IPS-NIHi7 (cell line): ENCODE measurements around the gene INTS7.
"Not testable (repeated sequence)": the region's sequence is repeated elsewhere in the genome, so short reads cannot be mapped to it uniquely, and the experiment has no call there.

ENCODE experiments used
- DNase-seq: peaks from one replicate; pipeline ENCODE4 v3.0.0; 2012; ENCODE audit warnings: mixed read lengths; ENCODE audit errors: extremely low spot score

The INTS7 gene

DNA sequence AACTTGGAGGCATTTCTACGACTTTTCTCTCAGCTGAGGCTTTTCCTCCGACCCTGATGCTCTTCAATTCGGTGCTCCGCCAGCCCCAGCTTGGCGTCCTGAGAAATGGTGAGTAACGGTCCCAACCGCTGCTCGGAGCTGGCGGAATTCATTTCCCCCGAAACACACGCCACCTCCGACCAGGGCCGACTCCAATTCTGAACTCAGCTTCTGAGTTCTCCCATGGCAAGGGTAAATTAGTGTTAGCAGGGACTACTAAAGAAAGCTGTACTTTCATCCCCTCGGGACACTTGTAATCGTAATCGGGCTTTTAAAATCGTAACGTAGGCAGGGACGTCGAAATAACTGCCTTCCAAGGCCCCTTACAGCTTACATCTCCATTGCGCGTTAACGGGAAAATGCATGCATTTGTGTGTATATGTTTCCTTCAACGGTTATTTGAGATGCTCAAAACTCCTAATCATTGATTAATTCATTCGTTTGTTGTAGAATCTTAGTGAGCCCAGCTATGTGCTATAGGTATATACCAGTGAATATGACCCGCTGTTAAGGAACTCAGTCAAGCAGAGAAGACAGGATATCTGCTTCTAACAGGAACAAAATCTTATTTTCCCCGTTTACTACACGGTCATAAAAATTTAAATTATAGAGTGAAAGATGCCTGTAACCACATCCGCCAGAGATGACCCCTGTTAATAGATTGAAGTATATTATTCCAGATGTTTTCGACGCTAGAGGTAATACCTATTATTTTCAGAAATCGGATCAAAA, 663 bp upstream of the INTS7 start:
- no peak for DNase-seq

- no peak for DNase-seq
These were observed 738 bp downstream of the INTS7 start for GRCh38 chr1:212034516-212035122.

DNA sequence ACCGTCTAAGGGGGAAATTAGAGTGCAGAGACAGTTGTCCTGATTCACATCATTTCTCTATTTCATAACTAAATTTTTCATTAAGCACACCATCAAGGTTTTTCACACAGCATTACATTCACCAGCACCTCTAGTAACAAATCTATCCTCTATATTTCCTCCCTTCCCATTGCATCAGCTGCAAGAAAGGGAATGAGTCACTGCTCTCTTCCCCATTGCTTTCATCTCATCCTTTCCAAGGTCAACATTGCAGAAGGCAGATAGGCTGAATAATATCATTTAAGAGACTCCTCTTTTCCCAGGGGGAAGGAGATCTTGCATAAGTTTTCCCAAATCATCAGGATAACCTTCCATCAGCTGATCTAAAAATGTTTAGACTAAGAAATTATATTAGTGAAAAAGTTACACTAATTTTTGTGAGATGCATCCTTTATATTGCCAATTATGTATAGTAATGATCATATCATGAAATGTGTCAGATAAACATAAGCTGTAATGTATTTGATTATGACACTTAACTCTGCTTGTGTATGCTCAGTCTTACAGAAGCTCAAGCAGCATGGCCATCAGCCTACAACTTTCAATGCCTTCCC, 4.3 kb downstream of the INTS7 start:
- no peak for DNase-seq

- not testable (repeated sequence) for DNase-seq
These were observed 7.6 kb downstream of the INTS7 start for GRCh38 chr1:212027727-212028126.

DNA sequence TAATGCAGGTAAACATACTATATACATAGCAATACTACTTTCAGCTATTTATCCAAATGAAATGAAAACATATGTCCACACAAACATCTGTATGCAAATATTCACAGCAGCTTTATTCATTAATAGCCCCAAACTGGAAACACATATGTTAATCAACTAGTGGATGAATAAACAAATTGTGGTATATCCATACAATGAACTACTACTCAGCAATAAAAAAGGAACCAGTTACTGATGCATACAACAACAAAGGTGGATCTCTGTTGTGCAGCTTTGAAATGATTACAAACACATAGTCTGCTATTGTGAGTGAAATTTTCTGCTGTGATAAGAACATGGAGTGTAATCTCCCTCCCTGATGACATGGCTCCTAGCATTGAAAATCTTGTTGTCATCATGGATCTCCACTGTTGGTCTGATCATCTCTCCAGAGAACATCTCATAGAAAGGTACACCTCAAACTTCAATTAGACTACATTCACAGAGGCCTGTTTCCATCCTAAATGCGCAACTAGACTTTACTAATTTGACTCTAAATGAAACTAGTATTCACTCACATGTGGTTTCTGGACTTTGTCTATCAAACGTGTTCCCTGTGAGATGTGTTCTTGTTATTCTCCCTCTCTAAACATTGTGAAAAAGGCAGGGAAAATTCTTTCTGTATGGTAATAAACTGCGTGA, 10.7 kb downstream of the INTS7 start:
- no peak for DNase-seq

DNA sequence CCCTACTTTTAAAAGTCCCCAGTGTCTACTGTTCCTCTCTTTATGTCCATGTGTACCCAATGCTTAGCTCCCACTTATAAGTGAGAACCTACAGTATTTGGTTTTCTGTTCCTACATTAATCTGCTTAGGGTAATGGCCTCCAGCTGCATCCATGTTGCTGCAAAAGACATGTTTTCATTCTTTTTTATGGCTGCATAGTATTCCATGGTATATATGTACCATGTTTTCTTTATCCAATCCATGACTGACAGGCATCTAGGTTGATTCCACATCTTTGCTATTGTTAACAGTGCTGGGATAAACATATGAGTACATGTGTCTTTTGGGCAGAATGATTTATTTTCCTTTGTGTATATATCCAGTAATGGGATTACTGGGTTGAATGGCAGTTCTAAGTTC, 12.4 kb downstream of the INTS7 start:
- not testable (repeated sequence) for DNase-seq

DNA sequence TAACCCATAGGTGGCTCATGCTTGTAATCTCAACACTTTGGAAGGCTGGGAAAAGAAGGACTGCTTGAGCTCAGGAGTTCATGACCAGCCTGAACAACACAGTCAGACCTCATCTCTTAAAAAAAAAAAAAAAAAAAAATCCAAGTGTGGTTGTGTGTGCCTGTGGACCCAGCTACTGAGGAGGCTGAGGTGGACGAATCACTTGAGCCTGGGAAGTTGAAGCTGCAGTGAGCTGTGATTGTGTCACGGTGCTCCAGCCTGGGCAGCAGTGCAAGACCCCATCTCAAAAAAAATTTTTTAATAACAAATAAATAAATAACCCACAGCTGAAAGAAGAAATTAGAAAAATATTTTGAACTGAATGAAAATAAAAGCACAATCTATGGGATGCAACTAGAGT, 13.8 kb downstream of the INTS7 start:
- no peak for DNase-seq

- no peak for DNase-seq
These were observed 14.4 kb downstream of the INTS7 start for GRCh38 chr1:212020975-212021374.

DNA sequence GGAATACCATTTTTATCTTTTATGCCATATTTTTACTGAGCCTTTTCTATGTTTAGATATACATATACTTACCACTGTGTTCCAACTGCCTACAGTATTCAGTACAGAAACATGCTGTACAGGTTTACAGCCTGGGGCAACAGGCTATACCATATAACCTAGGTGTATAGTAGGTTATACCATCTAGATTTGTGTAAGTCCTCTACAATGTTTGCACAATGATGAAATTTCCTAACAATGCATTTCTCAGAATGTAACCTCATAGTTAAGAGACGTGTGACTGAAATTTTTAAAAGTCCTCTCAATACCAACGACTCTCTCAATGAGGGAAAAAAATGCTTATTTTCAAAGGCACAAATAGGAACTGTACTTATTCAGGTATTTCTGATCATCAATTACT, 21.7 kb downstream of the INTS7 start:
- DNase-seq, result no peak

DNA sequence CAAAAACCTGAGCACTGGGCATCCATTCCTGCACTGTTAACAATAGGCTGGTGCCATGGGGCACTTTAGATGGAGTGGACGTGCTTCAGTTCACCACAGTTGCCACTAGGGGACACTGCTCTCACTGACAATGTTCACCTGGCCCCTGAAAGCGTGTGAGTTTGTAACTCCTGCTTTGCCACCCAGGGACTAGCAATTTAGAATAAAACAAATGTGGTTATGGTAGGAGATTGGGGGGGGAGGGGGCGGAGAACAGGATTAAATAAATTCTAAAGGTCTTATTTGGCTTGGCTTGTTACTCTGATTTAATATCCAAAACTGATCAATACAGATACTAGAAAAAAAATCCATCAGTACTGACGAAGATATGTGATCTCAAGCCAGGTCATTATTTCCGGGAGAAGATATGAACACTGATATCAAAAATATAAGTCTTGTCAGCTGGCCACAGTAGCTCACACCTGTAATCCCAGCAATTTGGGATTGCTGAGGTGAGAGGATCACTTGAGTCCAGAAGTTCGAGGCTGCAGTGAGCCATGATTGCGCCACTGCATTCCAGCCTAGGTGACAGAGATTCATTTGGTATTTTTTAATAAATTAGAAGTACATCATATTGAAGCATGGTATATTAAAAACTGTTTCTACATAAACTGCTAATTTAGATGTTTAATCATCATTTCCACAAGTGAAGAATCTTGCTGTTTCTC, 23.2 kb downstream of the INTS7 start:
- peak; percentile 81 for DNase-seq

GRCh38 chr1:212010004-212010403, 25.4 kb downstream of the INTS7 start:
- DNase-seq, result no peak

DNA sequence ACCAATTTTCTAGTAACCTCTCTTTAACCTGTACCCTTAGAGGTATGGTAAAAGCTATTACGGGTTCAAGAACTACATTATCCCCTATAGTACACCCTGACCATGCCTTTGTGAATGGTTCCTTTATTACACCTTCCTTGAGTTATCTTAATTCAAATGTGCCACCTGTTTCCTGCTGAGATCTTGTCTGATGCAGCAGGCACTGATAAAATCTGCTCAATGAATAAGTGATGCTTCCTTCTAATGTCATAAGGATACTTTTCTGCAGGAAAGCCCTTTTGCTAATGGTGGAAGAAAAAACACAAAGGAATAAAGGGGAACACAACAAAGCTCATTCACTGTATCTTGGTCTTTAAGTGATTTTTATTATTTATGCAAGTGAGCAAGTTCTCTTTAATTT, 25.8 kb downstream of the INTS7 start:
- no peak for DNase-seq

GRCh38 chr1:212007886-212008285, 27.5 kb downstream of the INTS7 start:
- DNase-seq, result no peak

DNA sequence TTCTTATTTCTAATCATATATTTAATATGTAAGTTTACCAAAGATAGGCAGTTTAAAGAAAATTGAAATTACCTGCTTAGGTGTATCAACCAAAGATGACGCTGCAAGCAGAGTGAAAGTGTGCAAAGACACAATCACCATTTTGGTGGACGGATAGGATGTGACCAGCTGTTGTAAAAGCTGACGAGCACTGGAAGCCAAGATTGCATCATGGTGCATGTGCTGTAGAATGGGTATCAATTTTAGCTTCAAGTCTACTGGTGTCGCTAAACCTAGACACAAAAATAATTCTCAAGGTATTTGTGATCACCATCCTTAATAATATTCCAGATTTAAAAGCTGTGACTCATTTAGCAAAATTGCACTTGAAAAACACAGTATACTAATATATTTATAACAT, 28.2 kb downstream of the INTS7 start:
- DNase-seq, result no peak

DNA sequence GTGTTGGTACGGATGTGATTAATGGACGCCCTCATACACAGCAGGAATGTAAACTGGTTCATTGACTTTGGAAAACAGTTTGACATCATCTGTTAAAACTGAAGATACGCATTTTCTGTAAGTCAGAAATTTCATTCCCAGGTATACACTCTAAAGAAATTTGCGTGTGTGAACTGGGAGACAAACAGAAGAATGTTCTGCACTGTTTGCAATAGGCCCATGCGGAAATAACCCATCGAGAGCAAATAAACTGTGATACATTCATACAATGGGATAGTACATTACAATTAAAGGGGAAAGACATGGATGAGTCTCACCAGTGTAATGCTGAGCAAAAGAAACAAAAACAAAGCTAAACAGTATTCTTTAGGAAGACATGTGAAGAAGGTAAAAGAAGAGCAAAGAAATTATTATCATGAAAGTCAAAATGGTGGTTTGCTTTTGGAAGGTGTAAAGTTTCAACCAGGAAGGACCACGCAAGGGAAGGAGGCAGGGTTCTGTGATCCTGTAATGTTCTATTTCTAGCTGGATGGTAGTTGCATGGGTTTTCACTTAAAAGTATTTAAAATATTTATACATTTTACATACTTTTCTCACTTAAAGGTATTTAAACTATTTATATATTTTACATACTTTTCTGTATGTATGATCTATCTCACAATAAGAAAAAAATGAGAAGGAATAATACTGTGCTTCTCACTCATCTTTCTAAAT, 30.3 kb downstream of the INTS7 start:
- no peak for DNase-seq

GRCh38 chr1:212002536-212002935, 32.8 kb downstream of the INTS7 start:
- DNase-seq, result no peak

DNA sequence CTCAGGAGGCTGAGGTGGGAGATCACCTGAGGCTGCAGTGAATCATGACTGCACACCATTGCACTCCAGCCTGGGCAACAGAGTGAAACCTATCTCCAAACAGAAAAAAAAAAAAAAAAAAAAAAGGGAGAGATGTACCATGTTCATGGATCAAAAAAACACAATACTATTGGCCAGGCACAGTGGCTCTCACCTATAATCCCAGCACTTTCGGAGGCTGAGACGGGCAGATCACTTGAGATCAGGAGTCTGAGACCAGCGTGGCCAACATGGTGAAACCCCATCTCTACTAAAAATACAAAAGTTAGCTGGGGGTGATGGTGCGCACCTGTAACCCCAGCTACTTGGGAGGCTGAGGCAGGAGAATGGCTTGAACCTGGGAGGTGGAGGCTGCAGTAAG, 37.9 kb downstream of the INTS7 start:
- not testable (repeated sequence) for DNase-seq

GRCh38 chr1:211991695-211992094, 43.7 kb downstream of the INTS7 start:
- DNase-seq, result no peak

- no peak for DNase-seq
These were observed 48.6 kb downstream of the INTS7 start for GRCh38 chr1:211986628-211987254.

DNA sequence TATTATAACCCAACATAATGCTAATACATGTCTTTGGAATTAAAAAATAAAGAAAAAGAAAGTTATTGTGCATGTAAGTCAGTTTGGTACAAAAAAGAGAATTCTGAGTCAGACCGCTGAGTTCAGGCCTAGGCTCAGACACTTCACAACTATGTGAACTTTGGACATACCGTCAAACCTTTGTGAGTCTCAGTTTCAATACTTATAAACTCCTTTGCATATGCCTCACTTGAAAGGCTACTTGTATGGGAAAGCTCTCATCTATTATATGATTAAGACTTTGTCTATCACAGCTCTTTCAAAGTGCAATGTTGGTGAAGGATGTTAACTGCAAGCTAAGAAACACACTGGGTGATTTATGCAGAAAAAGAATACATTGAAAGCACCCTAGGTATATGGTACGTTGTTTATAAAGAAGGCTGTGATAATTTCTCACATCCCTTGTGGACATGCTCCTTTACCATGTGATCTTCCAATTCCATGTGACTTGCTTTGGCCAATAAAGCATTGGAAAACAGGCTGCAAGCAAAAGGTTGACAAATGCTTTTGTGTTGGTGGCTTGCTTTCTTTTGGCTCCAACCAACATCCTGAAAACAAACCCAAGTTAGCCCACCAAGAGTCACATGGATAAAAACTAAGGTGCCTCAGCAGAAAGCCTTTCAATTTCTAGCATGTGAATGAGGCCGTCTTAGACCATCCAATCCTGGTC, 49.6 kb downstream of the INTS7 start:
- DNase-seq, result no peak
